ENCODE measurements around the gene KAT6B. TPM values are rescaled to one million over a fixed set of nuclear protein-coding genes. Genes with fewer than 3 reads are reported as not detected.

KAT6B gene
- polyA plus RNA-seq, 3 donors from 2014 or later = 9.9 to 55.7 (median 20.2) TPM

DNA sequence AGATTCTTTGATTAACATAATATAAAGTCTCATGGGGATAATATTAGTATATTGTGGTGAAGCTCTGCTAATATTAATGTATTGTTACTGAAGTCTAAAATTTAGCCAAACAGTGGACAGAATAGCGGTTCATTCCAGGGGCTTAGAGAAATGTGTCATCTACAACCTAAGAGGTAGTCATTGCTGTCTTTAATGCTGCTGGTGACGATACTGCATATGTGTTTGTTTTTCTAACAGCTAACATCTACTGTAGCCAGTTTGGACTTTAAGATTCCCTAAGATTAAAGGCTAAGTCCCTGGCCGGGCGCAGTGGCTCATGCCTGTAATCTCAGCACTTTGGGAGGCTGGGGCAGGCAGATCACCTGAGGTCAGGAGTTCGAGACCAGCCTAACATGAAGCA lies 183.0 kb downstream of the KAT6B start:
- Mint-ChIP-seq H3K36me3 (peaks cover 16 to 33% (median 21%) of the 10 kb centered on the region in 3 donors), H3K27ac (peak overlapping the region; percentile 93 to 99 (median 98)), H3K4me1 (peaks cover 66 to 70% of the 10 kb centered on the region in 2 donors), H3K9me3 (no peaks in the 10 kb centered on the region), H3K4me3 (peak overlapping the region; percentile 75 to 90 (median 82)), H3K27me3 (ENCODE audit: low read depth in 3 of 3) (peaks cover 0 to 8% (median 2%) of the 10 kb centered on the region in 3 donors)
- no peak for DNase-seq

DNA sequence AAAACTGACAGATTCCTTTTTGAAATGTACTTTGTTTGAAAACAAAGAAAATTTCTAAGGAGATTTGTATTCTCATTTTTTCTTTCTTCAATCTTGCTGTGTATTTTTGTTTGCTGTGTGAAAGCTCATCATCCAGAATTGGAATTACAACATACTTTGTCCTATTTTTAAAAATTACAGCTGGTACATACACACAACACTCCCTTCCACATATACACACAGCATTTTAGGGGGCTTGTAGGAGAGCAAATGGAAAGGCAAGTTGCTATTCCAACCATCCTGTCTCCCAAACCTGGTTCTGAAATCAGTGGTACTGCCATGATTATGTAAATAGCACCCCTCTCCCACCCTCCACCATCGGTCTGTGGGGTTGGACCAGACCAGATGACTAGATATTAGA lies 184.0 kb downstream of the KAT6B start:
- no peaks in the 10 kb centered on the region for H3K9me3 Mint-ChIP-seq
- H3K36me3 Mint-ChIP-seq = peaks cover 16 to 33% (median 21%) of the 10 kb centered on the region in 3 donors
- peak overlapping the region in 2 of 5 donors; percentile 10 to 38 for H3K4me3 Mint-ChIP-seq
- H3K27ac Mint-ChIP-seq = peak overlapping the region; percentile 37 to 99 (median 95)
- H3K27me3 Mint-ChIP-seq (ENCODE audit: low read depth in 3 of 3) = peaks cover 0 to 8% (median 2%) of the 10 kb centered on the region in 3 donors
- peaks cover 75 to 79% of the 10 kb centered on the region in 2 donors for H3K4me1 Mint-ChIP-seq
- DNase-seq = no peak

DNA sequence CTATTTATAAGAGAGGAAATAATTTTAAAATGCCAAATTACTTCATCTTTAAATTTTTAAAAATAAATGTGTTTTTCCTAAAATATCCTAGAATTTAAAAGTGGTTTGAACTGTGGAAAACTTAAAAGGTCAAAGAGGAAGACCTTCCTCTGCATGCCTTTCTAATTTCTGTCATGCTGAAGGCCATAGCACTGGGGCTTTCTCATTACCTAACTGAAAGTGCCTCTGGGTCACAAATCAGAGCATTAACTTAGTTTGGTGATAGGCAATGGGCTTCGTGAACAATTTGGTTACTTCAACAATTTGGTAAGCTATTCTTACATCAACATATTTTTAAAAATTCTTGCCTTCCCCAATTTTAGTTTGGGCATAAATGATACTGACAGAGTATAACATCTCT lies 184.8 kb downstream of the KAT6B start:
- Mint-ChIP-seq H3K36me3 (peaks cover 13 to 32% (median 18%) of the 10 kb centered on the region in 3 donors), H3K4me1 (peaks cover 84 to 88% of the 10 kb centered on the region in 2 donors), H3K4me3 (no peak overlapping the region), H3K9me3 (no peaks in the 10 kb centered on the region), H3K27ac (peak overlapping the region in 4 of 6 donors; percentile 91 to 99 (median 98)), H3K27me3 (ENCODE audit: low read depth in 3 of 3) (peaks cover 0 to 11% (median 2%) of the 10 kb centered on the region in 3 donors)
- DNase-seq = no peak

DNA sequence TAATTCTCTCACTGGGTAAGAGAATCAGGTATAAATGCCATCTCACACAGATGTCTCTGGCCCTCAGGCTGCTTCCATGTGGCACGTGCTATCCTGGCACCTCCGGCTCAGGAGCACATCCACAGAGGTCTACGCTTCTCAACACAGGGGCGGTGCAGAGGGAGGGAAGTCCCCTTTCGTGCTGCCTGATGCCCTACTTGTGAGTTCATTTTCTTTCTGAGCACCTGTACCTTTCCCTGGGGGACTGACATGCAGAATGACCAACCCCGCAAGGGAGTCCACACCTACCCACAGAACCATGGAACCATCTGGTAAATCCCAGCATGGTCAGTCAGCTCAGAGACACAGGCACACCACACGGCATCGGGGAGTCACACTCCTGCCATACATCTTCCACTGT lies 186.1 kb downstream of the KAT6B start:
- Mint-ChIP-seq H3K4me1 (peaks cover 88% of the 10 kb centered on the region in 2 donors), H3K4me3 (peak overlapping the region in 4 of 5 donors; percentile 20 to 51 (median 44))

DNA sequence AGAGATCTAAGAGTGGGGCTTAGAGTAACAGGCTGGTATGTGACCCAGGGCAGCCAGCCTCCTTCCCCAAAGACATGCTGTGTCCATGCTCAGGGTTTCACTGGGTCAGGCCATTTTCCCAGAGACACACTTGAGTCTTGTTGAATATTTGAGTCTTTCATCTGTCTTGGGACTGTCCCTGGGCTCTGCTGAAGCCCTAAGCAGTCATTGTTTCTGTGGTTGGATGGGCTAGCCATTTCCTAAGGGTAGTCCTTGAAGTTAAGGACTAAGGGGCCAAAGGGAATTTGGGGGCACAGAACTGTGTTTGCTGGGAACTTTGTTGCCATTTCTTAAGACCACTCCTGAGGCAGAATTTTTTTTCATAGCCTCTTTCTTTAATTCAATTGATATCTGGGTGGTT lies 186.6 kb downstream of the KAT6B start:
- peaks cover 88% of the 10 kb centered on the region in 2 donors for H3K4me1 Mint-ChIP-seq
- peaks cover 0 to 7% (median 2%) of the 10 kb centered on the region in 3 donors for H3K27me3 Mint-ChIP-seq (ENCODE audit: low read depth in 3 of 3)
- no peaks in the 10 kb centered on the region for H3K9me3 Mint-ChIP-seq
- no peak for DNase-seq
- H3K4me3 Mint-ChIP-seq = peak overlapping the region; percentile 51 to 91 (median 57)
- peak overlapping the region; percentile 96 to 99 (median 98) for H3K27ac Mint-ChIP-seq
- peaks cover 10 to 26% (median 15%) of the 10 kb centered on the region in 3 donors for H3K36me3 Mint-ChIP-seq

More for the DNA sequence above, 186.1 kb downstream of the KAT6B start:
- H3K27me3 Mint-ChIP-seq (ENCODE audit: low read depth in 3 of 3) = peaks cover 0 to 9% (median 2%) of the 10 kb centered on the region in 3 donors
- H3K27ac Mint-ChIP-seq = peak overlapping the region; percentile 86 to 99 (median 98)
- no peak for DNase-seq
- H3K9me3 Mint-ChIP-seq = no peaks in the 10 kb centered on the region
- H3K36me3 Mint-ChIP-seq = peaks cover 10 to 29% (median 15%) of the 10 kb centered on the region in 3 donors

DNA sequence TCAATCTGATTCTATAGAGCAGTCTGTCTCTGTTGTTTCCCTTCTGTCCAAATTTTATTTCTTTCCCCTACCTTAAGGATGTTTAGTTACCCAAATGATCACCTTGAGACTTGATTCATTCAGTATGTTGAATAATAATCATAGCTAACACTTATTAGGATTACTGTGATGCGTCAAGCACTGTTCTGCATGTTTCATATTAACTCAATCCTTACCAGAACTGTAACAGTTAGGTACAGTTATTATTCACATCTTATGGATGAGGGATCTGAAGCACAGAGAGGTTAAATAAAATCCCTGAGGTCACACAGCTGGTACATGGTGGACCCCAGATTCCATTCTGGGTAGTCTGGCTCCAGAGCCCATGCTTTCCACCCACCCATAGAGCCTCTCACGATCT lies 187.1 kb downstream of the KAT6B start:
- H3K27ac Mint-ChIP-seq = peak overlapping the region; percentile 96 to 99 (median 98)
- peak overlapping the region; percentile 85 to 92 (median 90) for H3K4me3 Mint-ChIP-seq
- no peak for DNase-seq
- peaks cover 10 to 26% (median 15%) of the 10 kb centered on the region in 3 donors for H3K36me3 Mint-ChIP-seq
- peaks cover 88% of the 10 kb centered on the region in 2 donors for H3K4me1 Mint-ChIP-seq
- H3K27me3 Mint-ChIP-seq (ENCODE audit: low read depth in 3 of 3) = peaks cover 0 to 9% (median 5%) of the 10 kb centered on the region in 3 donors
- H3K9me3 Mint-ChIP-seq = no peaks in the 10 kb centered on the region

DNA sequence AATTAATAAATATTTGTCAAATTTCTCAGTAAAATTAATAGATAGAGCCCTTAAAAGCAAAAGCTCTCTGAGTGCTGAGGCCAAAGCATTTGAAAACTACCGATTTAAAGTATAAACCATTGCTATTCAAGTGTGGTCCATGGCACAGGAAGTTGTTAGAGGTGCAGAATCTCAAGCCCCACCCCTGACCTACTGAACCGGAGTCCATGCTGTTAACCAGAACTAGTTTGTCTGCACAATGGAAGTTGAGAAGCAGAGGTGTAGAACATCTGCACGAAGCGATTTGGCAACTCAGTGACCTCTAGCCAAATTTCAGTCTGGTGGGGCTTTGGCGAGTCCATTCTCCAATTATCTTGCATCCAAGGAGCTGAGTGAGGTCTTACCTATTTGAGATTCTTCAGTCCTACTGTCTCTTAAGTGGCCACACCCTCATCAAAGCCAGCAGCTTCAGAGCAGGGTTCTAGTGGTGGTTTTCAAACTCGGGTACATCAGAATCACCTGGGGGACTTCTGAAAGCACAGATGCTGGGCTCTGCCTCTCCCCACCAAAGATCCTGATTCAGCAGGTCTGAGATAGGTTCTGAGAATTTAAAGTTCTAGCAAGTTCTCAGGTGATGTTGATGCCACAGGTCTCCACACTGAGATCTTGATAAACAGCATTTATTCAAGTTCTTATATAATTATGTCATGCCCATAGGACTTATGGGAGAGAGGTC lies 188.3 kb downstream of the KAT6B start:
- H3K9me3 Mint-ChIP-seq = no peaks in the 10 kb centered on the region
- DNase-seq = peak; percentile 72 to 75 (median 73)
- H3K36me3 Mint-ChIP-seq = peaks cover 10 to 26% (median 19%) of the 10 kb centered on the region in 3 donors
- H3K27me3 Mint-ChIP-seq (ENCODE audit: low read depth in 3 of 3) = peaks cover 0 to 9% (median 5%) of the 10 kb centered on the region in 3 donors
- H3K4me1 Mint-ChIP-seq = peaks cover 88% of the 10 kb centered on the region in 2 donors
- H3K27ac Mint-ChIP-seq = peak overlapping the region; percentile 73 to 96 (median 90)
- H3K4me3 Mint-ChIP-seq = peak overlapping the region; percentile 69 to 92 (median 70)

- H3K4me3 Mint-ChIP-seq = peak overlapping the region; percentile 38 to 81 (median 69)
- DNase-seq = no peak
- peaks cover 84 to 88% of the 10 kb centered on the region in 2 donors for H3K4me1 Mint-ChIP-seq
- H3K36me3 Mint-ChIP-seq = peaks cover 15 to 28% (median 24%) of the 10 kb centered on the region in 3 donors
- H3K27me3 Mint-ChIP-seq (ENCODE audit: low read depth in 3 of 3) = peaks cover 0 to 9% (median 5%) of the 10 kb centered on the region in 3 donors
- no peaks in the 10 kb centered on the region for H3K9me3 Mint-ChIP-seq
- peak overlapping the region; percentile 73 to 96 (median 90) for H3K27ac Mint-ChIP-seq
These were observed 189.0 kb downstream of the KAT6B start for GRCh38 chr10:75015442-75015841.

DNA sequence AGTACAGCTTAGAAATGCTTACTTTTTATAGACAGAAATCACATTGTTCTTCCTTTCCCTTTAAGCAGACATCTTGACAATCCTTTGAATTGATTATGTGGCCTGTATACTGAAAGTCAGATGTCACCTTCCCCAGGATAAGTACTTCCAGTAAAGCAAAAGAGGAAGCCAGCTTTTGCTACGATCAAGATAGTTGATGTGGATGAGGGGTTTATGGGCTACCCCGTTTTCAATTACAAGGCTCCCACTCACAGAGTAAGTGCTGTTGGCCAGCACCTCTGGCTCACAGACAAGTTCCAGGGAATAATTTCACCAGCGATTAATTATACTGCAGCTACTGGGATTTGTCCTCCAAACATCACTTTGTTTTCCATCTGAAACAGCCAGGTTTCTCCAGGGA lies 189.9 kb downstream of the KAT6B start:
- Mint-ChIP-seq H3K27me3 (ENCODE audit: low read depth in 3 of 3) (peaks cover 0 to 9% (median 5%) of the 10 kb centered on the region in 3 donors), H3K4me3 (peak overlapping the region in 2 of 5 donors; percentile 15 to 17), H3K27ac (peak overlapping the region; percentile 73 to 96 (median 90)), H3K4me1 (peaks cover 79 to 84% of the 10 kb centered on the region in 2 donors), H3K9me3 (no peaks in the 10 kb centered on the region), H3K36me3 (peaks cover 14 to 34% (median 21%) of the 10 kb centered on the region in 3 donors)
- DNase-seq = no peak

DNA sequence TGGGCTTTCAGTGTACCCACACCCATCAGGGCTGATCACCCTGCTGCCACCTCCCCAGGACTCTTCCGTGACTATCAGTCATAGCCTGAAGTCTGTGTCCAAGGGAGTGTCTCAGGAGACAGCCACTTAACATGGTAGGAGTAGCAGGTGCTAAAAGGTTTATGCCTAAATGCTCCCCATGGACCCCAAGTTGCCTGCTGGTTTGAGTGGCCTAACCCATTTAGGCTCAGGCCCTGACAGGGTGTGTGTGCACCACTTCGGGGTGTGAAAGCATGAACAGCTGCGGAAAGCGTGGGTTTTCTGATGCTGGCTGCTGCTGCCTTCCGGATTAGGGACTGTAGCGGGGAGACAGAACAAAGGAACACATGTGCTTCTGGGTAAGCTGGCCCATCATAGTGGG lies 191.9 kb downstream of the KAT6B start:
- peak in 2 of 3 donors; percentile 32 for DNase-seq
- H3K36me3 Mint-ChIP-seq = peaks cover 14 to 25% (median 22%) of the 10 kb centered on the region in 3 donors
- peak overlapping the region; percentile 82 to 93 (median 92) for H3K27ac Mint-ChIP-seq
- H3K27me3 Mint-ChIP-seq (ENCODE audit: low read depth in 3 of 3) = peaks cover 0 to 6% (median 5%) of the 10 kb centered on the region in 3 donors
- peak overlapping the region; percentile 70 to 79 (median 76) for H3K4me3 Mint-ChIP-seq
- no peaks in the 10 kb centered on the region for H3K9me3 Mint-ChIP-seq
- peaks cover 69 to 78% of the 10 kb centered on the region in 2 donors for H3K4me1 Mint-ChIP-seq

DNA sequence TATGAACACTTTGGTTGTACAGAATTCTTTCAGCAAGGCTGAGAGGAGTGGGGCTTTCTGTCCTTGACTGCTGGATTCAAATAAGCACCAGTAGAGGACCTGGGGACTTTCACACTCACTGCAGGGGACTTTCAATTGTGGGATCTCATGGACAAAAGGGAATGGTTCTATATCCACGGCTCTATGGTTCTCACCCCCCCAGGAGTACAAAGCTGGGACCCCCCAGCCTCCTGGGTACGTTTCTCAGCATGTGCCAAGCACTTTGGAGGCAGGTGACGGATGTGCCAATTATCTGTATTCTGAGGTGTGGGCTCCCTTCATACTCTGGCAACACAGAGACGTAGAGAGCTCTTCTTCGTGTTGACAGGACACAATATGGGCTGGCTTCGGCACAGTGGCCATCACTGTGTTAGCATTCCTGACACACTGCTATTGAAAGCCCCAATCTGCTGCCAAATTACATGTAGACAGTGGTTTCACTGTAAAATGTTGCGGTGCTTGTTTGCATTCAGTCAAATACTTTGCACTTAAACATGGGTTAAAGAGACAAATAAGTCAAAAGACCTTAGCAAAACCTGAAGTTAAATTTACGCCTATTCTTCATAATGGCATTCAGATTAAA lies 192.4 kb downstream of the KAT6B start:
- no peaks in the 10 kb centered on the region for H3K9me3 Mint-ChIP-seq
- peaks cover 64 to 72% of the 10 kb centered on the region in 2 donors for H3K4me1 Mint-ChIP-seq
- peak overlapping the region; percentile 82 to 93 (median 92) for H3K27ac Mint-ChIP-seq
- H3K27me3 Mint-ChIP-seq (ENCODE audit: low read depth in 3 of 3) = peaks cover 0 to 6% (median 3%) of the 10 kb centered on the region in 3 donors
- DNase-seq = no peak
- peaks cover 14 to 26% (median 22%) of the 10 kb centered on the region in 3 donors for H3K36me3 Mint-ChIP-seq
- H3K4me3 Mint-ChIP-seq = peak overlapping the region; percentile 70 to 79 (median 76)

DNA sequence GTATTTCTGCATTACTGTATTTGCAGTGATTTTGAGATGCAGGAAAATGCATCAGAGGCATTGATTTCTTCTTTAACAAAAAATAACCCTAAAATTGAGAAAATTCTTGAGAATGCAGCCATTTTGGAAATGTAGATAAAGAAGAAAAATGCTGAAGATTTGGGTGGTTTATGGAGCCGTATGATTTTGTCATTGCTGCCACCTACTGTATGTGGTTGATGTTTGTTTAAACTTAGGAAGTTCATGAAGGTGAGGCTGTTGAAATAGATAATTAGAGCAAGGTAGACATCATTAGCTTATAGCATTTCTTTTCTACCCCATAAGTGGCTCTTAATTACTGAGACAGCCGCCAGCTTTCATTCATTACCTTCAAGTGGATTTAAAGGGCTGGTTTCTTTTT lies 193.0 kb downstream of the KAT6B start:
- peaks cover 60 to 67% of the 10 kb centered on the region in 2 donors for H3K4me1 Mint-ChIP-seq
- H3K27ac Mint-ChIP-seq = peak overlapping the region; percentile 20 to 93 (median 92)
- peak; percentile 41 to 51 (median 49) for DNase-seq
- peaks cover 14 to 27% (median 21%) of the 10 kb centered on the region in 3 donors for H3K36me3 Mint-ChIP-seq
- peak overlapping the region; percentile 54 to 79 (median 73) for H3K4me3 Mint-ChIP-seq
- peaks cover 0 to 6% (median 3%) of the 10 kb centered on the region in 3 donors for H3K27me3 Mint-ChIP-seq (ENCODE audit: low read depth in 3 of 3)
- no peaks in the 10 kb centered on the region for H3K9me3 Mint-ChIP-seq

- DNase-seq = no peak
- H3K9me3 Mint-ChIP-seq = no peaks in the 10 kb centered on the region
- peaks cover 0 to 6% (median 3%) of the 10 kb centered on the region in 3 donors for H3K27me3 Mint-ChIP-seq (ENCODE audit: low read depth in 3 of 3)
- H3K4me1 Mint-ChIP-seq = peaks cover 52 to 59% of the 10 kb centered on the region in 2 donors
- H3K4me3 Mint-ChIP-seq = no peak overlapping the region
- peak overlapping the region in 1 of 6 donors; percentile 55 for H3K27ac Mint-ChIP-seq
- peaks cover 21 to 33% (median 27%) of the 10 kb centered on the region in 3 donors for H3K36me3 Mint-ChIP-seq
These were observed 193.8 kb downstream of the KAT6B start for GRCh38 chr10:75020168-75020567.

All from immature natural killer cell (primary cell).